Hepatocyte (in vitro differentiated cells): ENCODE measurements around the gene WNT2.

Experiments used
- EZH2 ChIP-seq: fragments of 200-600 bp; sonication (generic); IDR thresholded peaks from 2 replicates; pipeline ENCODE4 v1.6.1; 2016; ENCODE audit warnings: antibody characterized with exemption, mild to moderate bottlenecking, borderline replicate concordance
- EZH2phosphoT487 ChIP-seq: fragments of 200-600 bp; sonication (generic); IDR thresholded peaks from one replicate; pipeline ENCODE4 v1.6.1; 2018; ENCODE audit warnings: antibody characterized with exemption, mild to moderate bottlenecking, low read depth, moderate library complexity; ENCODE audit not compliant: unreplicated experiment, severe bottlenecking
- TF ChIP-seq, protein P1 (sequence below): fragments of 200-600 bp; sonication (generic); IDR thresholded peaks from 2 replicates; pipeline ENCODE4 v1.5.1; 2016; ENCODE audit warnings: antibody characterized with exemption, mild to moderate bottlenecking; ENCODE audit not compliant: poor library complexity

DNA sequence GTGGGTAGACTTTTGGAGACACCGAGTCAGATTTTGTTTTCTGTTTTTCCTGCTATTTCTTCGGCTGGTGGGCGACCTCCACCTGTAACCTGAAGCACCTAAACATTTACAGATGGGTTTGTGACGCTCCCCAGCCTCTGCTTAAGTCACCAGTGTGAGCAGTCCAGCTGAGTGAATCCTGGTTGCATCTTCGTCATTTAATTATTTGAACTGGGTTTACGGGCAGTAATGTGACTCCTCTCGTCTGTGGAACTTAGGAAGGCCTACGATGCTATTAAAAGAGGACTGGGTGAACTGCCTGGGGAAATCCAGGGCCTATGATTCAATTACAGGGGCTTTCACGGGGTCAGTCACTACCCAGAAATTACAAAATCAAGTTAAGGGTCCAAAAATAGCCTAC is 52.5 kb downstream of the WNT2 start:
- TF ChIP-seq, protein P1, sequence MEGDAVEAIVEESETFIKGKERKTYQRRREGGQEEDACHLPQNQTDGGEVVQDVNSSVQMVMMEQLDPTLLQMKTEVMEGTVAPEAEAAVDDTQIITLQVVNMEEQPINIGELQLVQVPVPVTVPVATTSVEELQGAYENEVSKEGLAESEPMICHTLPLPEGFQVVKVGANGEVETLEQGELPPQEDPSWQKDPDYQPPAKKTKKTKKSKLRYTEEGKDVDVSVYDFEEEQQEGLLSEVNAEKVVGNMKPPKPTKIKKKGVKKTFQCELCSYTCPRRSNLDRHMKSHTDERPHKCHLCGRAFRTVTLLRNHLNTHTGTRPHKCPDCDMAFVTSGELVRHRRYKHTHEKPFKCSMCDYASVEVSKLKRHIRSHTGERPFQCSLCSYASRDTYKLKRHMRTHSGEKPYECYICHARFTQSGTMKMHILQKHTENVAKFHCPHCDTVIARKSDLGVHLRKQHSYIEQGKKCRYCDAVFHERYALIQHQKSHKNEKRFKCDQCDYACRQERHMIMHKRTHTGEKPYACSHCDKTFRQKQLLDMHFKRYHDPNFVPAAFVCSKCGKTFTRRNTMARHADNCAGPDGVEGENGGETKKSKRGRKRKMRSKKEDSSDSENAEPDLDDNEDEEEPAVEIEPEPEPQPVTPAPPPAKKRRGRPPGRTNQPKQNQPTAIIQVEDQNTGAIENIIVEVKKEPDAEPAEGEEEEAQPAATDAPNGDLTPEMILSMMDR, result no peak
- TF ChIP-seq EZH2, result no peak
- no peak for TF ChIP-seq EZH2phosphoT487
